ENCODE data around the gene MTHFD1L. TPM values are rescaled to one million over a fixed set of nuclear protein-coding genes. Genes with fewer than 3 reads are reported as not detected.

Gene MTHFD1L
- total and polyA plus RNA-seq, 7 experiments from 2014 or later: 5.7 to 57.8 (median 7.8) TPM

GRCh38 chr6:150831577-150831976 lies 33.9 kb upstream of the MTHFD1L start:
- Mint-ChIP-seq H3K36me3 (no peaks in the 10 kb centered on the region), H3K4me3 (no peak overlapping the region), H3K27ac (no peak overlapping the region), H3K9me3 (peaks cover 0 to 1% (median 0%) of the 10 kb centered on the region in 11 donors), H3K4me1 (no peaks in the 10 kb centered on the region), H3K27me3 (peaks cover 0 to 4% (median 0%) of the 10 kb centered on the region in 5 donors)
- Histone ChIP-seq H3K9me3 (ENCODE audit: control insufficient read depth in 2 of 3, low read length in 3 of 3) (no peaks in the 10 kb centered on the region), H3K4me3 (ENCODE audit: low read length) (no peak overlapping the region), H3K36me3 (ENCODE audit: control insufficient read depth in 2 of 3, insufficient read depth in 3 of 3, low read length in 3 of 3) (no peaks in the 10 kb centered on the region), H3K4me1 (ENCODE audit: control insufficient read depth in 2 of 2, insufficient read depth in 2 of 2, low read length in 2 of 2) (no peaks in the 10 kb centered on the region), H3K27me3 (ENCODE audit: control insufficient read depth in 2 of 2, insufficient read depth in 2 of 2, low read length in 2 of 2) (no peaks in the 10 kb centered on the region), H3K27ac (ENCODE audit: low read depth, low read length) (no peak overlapping the region)
- ATAC-seq (no peak), DNase-seq (no peak)
- intact Hi-C loops (cut with micrococcal nuclease): no loop called here
- ChIA-PET CTCF (interaction anchor here (0.5 kb wide), 1 partner anchor 22 kb away, joined by 3 read pairs; no protein-coding TSS in a partner anchor), POLR2A (no interaction called here)

GRCh38 chr6:150835620-150836019 lies 29.9 kb upstream of the MTHFD1L start:
- Mint-ChIP-seq H3K27ac (no peak overlapping the region), H3K4me1 (no peaks in the 10 kb centered on the region), H3K9me3 (no peaks in the 10 kb centered on the region), H3K27me3 (peaks cover 0 to 12% (median 0%) of the 10 kb centered on the region in 5 donors), H3K4me3 (no peak overlapping the region), H3K36me3 (no peaks in the 10 kb centered on the region)
- Histone ChIP-seq H3K27me3 (ENCODE audit: control insufficient read depth in 2 of 2, insufficient read depth in 2 of 2, low read length in 2 of 2) (no peaks in the 10 kb centered on the region), H3K4me1 (ENCODE audit: control insufficient read depth in 2 of 2, insufficient read depth in 2 of 2, low read length in 2 of 2) (no peaks in the 10 kb centered on the region), H3K4me3 (ENCODE audit: low read length) (no peak overlapping the region), H3K36me3 (ENCODE audit: control insufficient read depth in 2 of 3, insufficient read depth in 3 of 3, low read length in 3 of 3) (no peaks in the 10 kb centered on the region), H3K9me3 (ENCODE audit: control insufficient read depth in 2 of 3, low read length in 3 of 3) (no peaks in the 10 kb centered on the region), H3K27ac (ENCODE audit: low read depth, low read length) (no peak overlapping the region)
- intact Hi-C loops (cut with micrococcal nuclease): no loop called here
- ATAC-seq (no peak), DNase-seq (no peak)
- ChIA-PET POLR2A (no interaction called here), CTCF (interaction anchor here (1.0 to 1.5 kb wide), 2 partner anchors 20 to 55 kb away, joined by 3 to 5 read pairs; no protein-coding TSS in a partner anchor)

GRCh38 chr6:150840185-150840584 lies 25.3 kb upstream of the MTHFD1L start:
- H3K9me3 Mint-ChIP-seq: no peaks in the 10 kb centered on the region
- intact Hi-C loops (cut with micrococcal nuclease): no loop called here
- no peaks in the 10 kb centered on the region for H3K36me3 ChIP-seq (ENCODE audit: control insufficient read depth in 2 of 3, insufficient read depth in 3 of 3, low read length in 3 of 3)

GRCh38 chr6:150841189-150841588 lies 24.3 kb upstream of the MTHFD1L start:
- Mint-ChIP-seq H3K4me3 (no peak overlapping the region), H3K27me3 (peaks cover 0 to 20% (median 5%) of the 10 kb centered on the region in 5 donors), H3K9me3 (no peaks in the 10 kb centered on the region), H3K27ac (no peak overlapping the region), H3K36me3 (no peaks in the 10 kb centered on the region), H3K4me1 (no peaks in the 10 kb centered on the region)
- intact Hi-C loops (cut with micrococcal nuclease): no loop called here
- Histone ChIP-seq H3K36me3 (ENCODE audit: control insufficient read depth in 2 of 3, insufficient read depth in 3 of 3, low read length in 3 of 3) (no peaks in the 10 kb centered on the region), H3K27ac (ENCODE audit: low read depth, low read length) (no peak overlapping the region), H3K9me3 (ENCODE audit: control insufficient read depth in 2 of 3, low read length in 3 of 3) (no peaks in the 10 kb centered on the region), H3K4me3 (ENCODE audit: low read length) (no peak overlapping the region), H3K27me3 (ENCODE audit: control insufficient read depth in 2 of 2, insufficient read depth in 2 of 2, low read length in 2 of 2) (no peaks in the 10 kb centered on the region), H3K4me1 (ENCODE audit: control insufficient read depth in 2 of 2, insufficient read depth in 2 of 2, low read length in 2 of 2) (no peaks in the 10 kb centered on the region)
- ChIA-PET POLR2A (no interaction called here), CTCF (no interaction called here)
- ATAC-seq: no peak
- no peak for DNase-seq

More at GRCh38 chr6:150840185-150840584, 25.3 kb upstream of the MTHFD1L start:
- Mint-ChIP-seq H3K4me1 (no peaks in the 10 kb centered on the region), H3K27ac (no peak overlapping the region), H3K4me3 (no peak overlapping the region), H3K36me3 (no peaks in the 10 kb centered on the region), H3K27me3 (peaks cover 0 to 17% (median 0%) of the 10 kb centered on the region in 5 donors)
- no peaks in the 10 kb centered on the region for H3K4me1 ChIP-seq (ENCODE audit: control insufficient read depth in 2 of 2, insufficient read depth in 2 of 2, low read length in 2 of 2)
- no peaks in the 10 kb centered on the region for H3K9me3 ChIP-seq (ENCODE audit: control insufficient read depth in 2 of 3, low read length in 3 of 3)
- H3K27me3 ChIP-seq (ENCODE audit: control insufficient read depth in 2 of 2, insufficient read depth in 2 of 2, low read length in 2 of 2): no peaks in the 10 kb centered on the region
- no peak overlapping the region for H3K4me3 ChIP-seq (ENCODE audit: low read length)
- ChIA-PET CTCF (no interaction called here), POLR2A (no interaction called here)
- DNase-seq: no peak
- ATAC-seq: no peak
- no peak overlapping the region for H3K27ac ChIP-seq (ENCODE audit: low read depth, low read length)

GRCh38 chr6:150841697-150842096 lies 23.8 kb upstream of the MTHFD1L start:
- no peaks in the 10 kb centered on the region for H3K4me1 ChIP-seq (ENCODE audit: control insufficient read depth in 2 of 2, insufficient read depth in 2 of 2, low read length in 2 of 2)
- Mint-ChIP-seq H3K27me3 (peaks cover 0 to 23% (median 7%) of the 10 kb centered on the region in 5 donors), H3K4me3 (no peak overlapping the region), H3K9me3 (no peaks in the 10 kb centered on the region), H3K27ac (no peak overlapping the region), H3K4me1 (no peaks in the 10 kb centered on the region), H3K36me3 (no peaks in the 10 kb centered on the region)
- intact Hi-C loops (cut with micrococcal nuclease): no loop called here
- no peak for DNase-seq
- ChIA-PET POLR2A (interaction anchor here (0.6 kb wide), 2 partner anchors 382 to 1488 kb away, joined by 3 read pairs; no protein-coding TSS in a partner anchor), CTCF (no interaction called here)
- H3K27ac ChIP-seq (ENCODE audit: low read depth, low read length): no peak overlapping the region
- no peak for ATAC-seq
- H3K27me3 ChIP-seq (ENCODE audit: control insufficient read depth in 2 of 2, insufficient read depth in 2 of 2, low read length in 2 of 2): no peaks in the 10 kb centered on the region
- no peak overlapping the region for H3K4me3 ChIP-seq (ENCODE audit: low read length)
- H3K9me3 ChIP-seq (ENCODE audit: control insufficient read depth in 2 of 3, low read length in 3 of 3): no peaks in the 10 kb centered on the region
- H3K36me3 ChIP-seq (ENCODE audit: control insufficient read depth in 2 of 3, insufficient read depth in 3 of 3, low read length in 3 of 3): no peaks in the 10 kb centered on the region

- peaks cover 0 to 4% (median 0%) of the 10 kb centered on the region in 7 donors for H3K4me1 Mint-ChIP-seq
- ChIA-PET CTCF (no interaction called here), POLR2A (no interaction called here)
- H3K36me3 ChIP-seq (ENCODE audit: control insufficient read depth in 2 of 3, insufficient read depth in 3 of 3, low read length in 3 of 3): no peaks in the 10 kb centered on the region
- peaks cover 6 to 35% (median 16%) of the 10 kb centered on the region in 5 donors for H3K27me3 Mint-ChIP-seq
- DNase-seq (no peak), ATAC-seq (no peak)
- no peak overlapping the region for H3K4me3 Mint-ChIP-seq
- H3K4me3 ChIP-seq (ENCODE audit: low read length): no peak overlapping the region
- no peaks in the 10 kb centered on the region for H3K27me3 ChIP-seq (ENCODE audit: control insufficient read depth in 2 of 2, insufficient read depth in 2 of 2, low read length in 2 of 2)
- no peaks in the 10 kb centered on the region for H3K36me3 Mint-ChIP-seq
- no peak overlapping the region for H3K27ac ChIP-seq (ENCODE audit: low read depth, low read length)
- intact Hi-C loops (cut with micrococcal nuclease): no loop called here
- no peaks in the 10 kb centered on the region for H3K9me3 ChIP-seq (ENCODE audit: control insufficient read depth in 2 of 3, low read length in 3 of 3)
- H3K27ac Mint-ChIP-seq: no peak overlapping the region
- H3K4me1 ChIP-seq (ENCODE audit: control insufficient read depth in 2 of 2, insufficient read depth in 2 of 2, low read length in 2 of 2): no peaks in the 10 kb centered on the region
- H3K9me3 Mint-ChIP-seq: no peaks in the 10 kb centered on the region
These were observed 21.1 kb upstream of the MTHFD1L start for GRCh38 chr6:150844371-150844770.

GRCh38 chr6:150846641-150847040 lies 18.9 kb upstream of the MTHFD1L start:
- no peaks in the 10 kb centered on the region for H3K36me3 Mint-ChIP-seq
- no peaks in the 10 kb centered on the region for H3K36me3 ChIP-seq (ENCODE audit: control insufficient read depth in 2 of 3, insufficient read depth in 3 of 3, low read length in 3 of 3)
- ChIA-PET POLR2A (no interaction called here), CTCF (no interaction called here)
- H3K4me3 ChIP-seq (ENCODE audit: low read length): no peak overlapping the region
- no peak for DNase-seq
- H3K4me1 ChIP-seq (ENCODE audit: control insufficient read depth in 2 of 2, insufficient read depth in 2 of 2, low read length in 2 of 2): no peaks in the 10 kb centered on the region
- no peak for ATAC-seq
- H3K9me3 Mint-ChIP-seq: no peaks in the 10 kb centered on the region
- H3K9me3 ChIP-seq (ENCODE audit: control insufficient read depth in 2 of 3, low read length in 3 of 3): no peaks in the 10 kb centered on the region
- intact Hi-C loops (cut with micrococcal nuclease): no loop called here
- H3K27ac ChIP-seq (ENCODE audit: low read depth, low read length): no peak overlapping the region
- H3K27me3 ChIP-seq (ENCODE audit: control insufficient read depth in 2 of 2, insufficient read depth in 2 of 2, low read length in 2 of 2): no peaks in the 10 kb centered on the region
- peaks cover 6 to 36% (median 12%) of the 10 kb centered on the region in 5 donors for H3K27me3 Mint-ChIP-seq
- H3K27ac Mint-ChIP-seq: no peak overlapping the region
- no peak overlapping the region for H3K4me3 Mint-ChIP-seq
- peaks cover 0 to 8% (median 0%) of the 10 kb centered on the region in 7 donors for H3K4me1 Mint-ChIP-seq
